Gastroesophageal sphincter (tissue), 3 donors: ENCODE measurements around the gene ANTXR2.

Experiments
- CTCF ChIP-seq, 4 experiments: fragments of 200-600 bp in 2 of 4; fragments of 450-650 bp in 2 of 4; sonication (generic) in 1 of 4; IDR thresholded peaks; one replicate each; pipeline ENCODE4 v1.5.1; 2017 to 2019; ENCODE audit warnings: antibody characterized with exemption in 4 of 4, mild to moderate bottlenecking in 2 of 4, moderate library complexity in 2 of 4
- EP300 ChIP-seq: sonication (generic); formaldehyde crosslinking; IDR thresholded peaks from one replicate; pipeline ENCODE4 v1.6.1; 2017; ENCODE audit warnings: antibody characterized with exemption, mild to moderate bottlenecking
- POLR2A ChIP-seq, 2 donors: fragments of 450-650 bp; IDR thresholded peaks; one replicate each; pipeline ENCODE4 v1.6.1; 2017; ENCODE audit warnings: antibody characterized with exemption in 2 of 2, mild to moderate bottlenecking in 2 of 2, moderate library complexity in 1 of 2

- TF ChIP-seq CTCF (IDR thresholded peaks at IDR 0.05) (no peak), POLR2A (IDR thresholded peaks at IDR 0.05) (no peak), EP300 (no peak)
Measured at GRCh38 chr4:80008351-80008750, 64.7 kb downstream of the ANTXR2 start.
